Measurements from ENCODE around the gene XYLT1. TPM values are rescaled to one million over a fixed set of nuclear protein-coding genes. Genes with fewer than 3 reads are reported as not detected.

XYLT1 gene
- total RNA-seq, 2 donors from 2014 or later, result 15.0 to 18.3 TPM

GRCh38 chr16:17084130-17084529 lies 386.6 kb downstream of the XYLT1 start:
- Histone ChIP-seq H3K9ac (ENCODE audit: low read depth in 2 of 2, low read length in 2 of 2) (no peak overlapping the region), H3K27me3 (no peaks in the 10 kb centered on the region), H3K4me3 (no peak overlapping the region), H3K9me3 (no peaks in the 10 kb centered on the region), H3K27ac (no peak overlapping the region), H3K36me3 (no peaks in the 10 kb centered on the region), H3K4me1 (no peaks in the 10 kb centered on the region)
- intact Hi-C loops (cut with DNase I), result no loop called here
- no peak for DNase-seq
- TF ChIP-seq, protein P1, sequence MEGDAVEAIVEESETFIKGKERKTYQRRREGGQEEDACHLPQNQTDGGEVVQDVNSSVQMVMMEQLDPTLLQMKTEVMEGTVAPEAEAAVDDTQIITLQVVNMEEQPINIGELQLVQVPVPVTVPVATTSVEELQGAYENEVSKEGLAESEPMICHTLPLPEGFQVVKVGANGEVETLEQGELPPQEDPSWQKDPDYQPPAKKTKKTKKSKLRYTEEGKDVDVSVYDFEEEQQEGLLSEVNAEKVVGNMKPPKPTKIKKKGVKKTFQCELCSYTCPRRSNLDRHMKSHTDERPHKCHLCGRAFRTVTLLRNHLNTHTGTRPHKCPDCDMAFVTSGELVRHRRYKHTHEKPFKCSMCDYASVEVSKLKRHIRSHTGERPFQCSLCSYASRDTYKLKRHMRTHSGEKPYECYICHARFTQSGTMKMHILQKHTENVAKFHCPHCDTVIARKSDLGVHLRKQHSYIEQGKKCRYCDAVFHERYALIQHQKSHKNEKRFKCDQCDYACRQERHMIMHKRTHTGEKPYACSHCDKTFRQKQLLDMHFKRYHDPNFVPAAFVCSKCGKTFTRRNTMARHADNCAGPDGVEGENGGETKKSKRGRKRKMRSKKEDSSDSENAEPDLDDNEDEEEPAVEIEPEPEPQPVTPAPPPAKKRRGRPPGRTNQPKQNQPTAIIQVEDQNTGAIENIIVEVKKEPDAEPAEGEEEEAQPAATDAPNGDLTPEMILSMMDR (IDR thresholded peaks at IDR 0.05), result no peak

DNA sequence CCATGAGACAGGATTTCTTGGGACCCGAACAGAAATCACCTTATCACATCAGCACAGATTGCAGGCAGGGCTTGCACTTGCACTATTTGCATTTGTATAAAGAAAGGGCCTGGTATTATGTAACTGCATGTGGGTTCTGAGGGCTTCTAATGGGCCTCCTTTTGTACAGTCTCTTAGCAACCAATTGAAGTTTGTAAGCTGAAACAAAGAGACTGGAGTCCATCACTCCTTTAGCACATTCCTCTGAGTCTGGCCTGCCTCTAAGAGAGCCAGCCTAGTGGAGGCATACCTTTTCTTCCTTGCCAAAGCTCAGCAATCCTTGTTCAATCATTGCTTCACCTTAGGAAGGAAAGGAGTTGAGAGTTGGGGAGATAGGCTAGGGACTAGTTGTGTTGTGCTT lies 387.1 kb downstream of the XYLT1 start:
- Histone ChIP-seq H3K4me3 (no peak overlapping the region), H3K4me1 (no peaks in the 10 kb centered on the region), H3K36me3 (no peaks in the 10 kb centered on the region), H3K27me3 (no peaks in the 10 kb centered on the region), H3K27ac (no peak overlapping the region), H3K9ac (ENCODE audit: low read depth in 2 of 2, low read length in 2 of 2) (no peak overlapping the region), H3K9me3 (no peaks in the 10 kb centered on the region)
- intact Hi-C loops (cut with DNase I), result no loop called here
- no peak for DNase-seq
- TF ChIP-seq, protein P1 (IDR thresholded peaks at IDR 0.05), result no peak

DNA sequence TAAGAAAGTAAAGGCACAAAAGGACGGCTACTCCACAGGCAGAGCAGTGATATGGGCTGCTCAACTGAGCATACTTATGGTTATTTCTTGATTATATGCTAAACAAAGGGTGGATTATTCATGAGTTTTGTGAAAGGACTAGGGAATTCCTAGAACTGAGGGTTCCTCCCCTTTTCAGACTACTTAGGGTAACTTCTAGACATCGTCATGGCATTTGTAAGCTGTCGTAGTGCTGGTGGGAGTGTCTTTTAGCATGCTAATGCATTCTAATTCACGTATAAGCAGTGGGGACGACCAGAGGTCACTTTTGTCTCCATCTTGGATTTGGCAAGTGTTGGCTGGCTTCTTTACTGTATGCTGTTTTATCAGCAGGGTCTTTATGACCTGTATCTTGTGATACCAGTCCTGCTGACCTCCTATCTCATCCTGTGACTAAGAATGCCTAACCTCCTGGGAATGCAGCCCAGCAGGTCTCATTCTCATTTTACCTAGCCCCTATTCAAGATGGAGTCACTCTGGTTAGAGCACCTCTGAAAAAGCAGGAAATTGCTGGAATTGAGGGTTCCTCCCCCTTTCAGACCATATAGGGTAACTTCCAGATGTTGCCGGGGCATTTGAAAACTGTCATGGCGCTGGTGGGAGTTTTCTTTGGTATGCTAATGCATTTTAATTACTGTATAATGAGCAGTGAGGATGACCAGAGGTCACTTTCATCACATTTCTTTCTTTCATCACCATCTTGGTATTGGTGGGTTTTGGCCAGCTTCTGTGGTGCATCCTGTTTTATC lies 388.5 kb downstream of the XYLT1 start:
- intact Hi-C loops (cut with DNase I), result no loop called here
- TF ChIP-seq, protein P1 (IDR thresholded peaks at IDR 0.05), result no peak

DNA sequence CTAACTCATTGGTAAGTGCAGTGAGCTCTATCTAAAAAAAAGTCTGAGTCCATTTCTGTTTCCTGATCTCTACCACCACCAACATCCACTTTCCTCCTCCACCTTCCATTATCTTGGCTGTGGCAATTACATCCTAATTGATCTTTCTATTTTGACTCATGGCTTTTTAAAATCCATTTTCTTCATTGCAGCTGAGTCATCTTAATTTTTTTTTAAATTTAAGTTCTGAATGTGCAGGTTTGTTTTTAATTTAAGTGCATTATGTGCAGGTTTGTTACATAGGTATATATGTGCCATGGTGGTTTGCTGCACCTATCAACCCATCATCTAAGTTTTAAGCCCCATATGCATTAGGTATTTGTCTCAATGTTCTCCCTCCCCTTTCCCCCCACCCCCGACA lies 390.7 kb downstream of the XYLT1 start:
- no peak overlapping the region for H3K9ac ChIP-seq (ENCODE audit: low read depth in 2 of 2, low read length in 2 of 2)
- H3K4me3 ChIP-seq, result no peak overlapping the region
- H3K27me3 ChIP-seq, result no peaks in the 10 kb centered on the region
- no peak for DNase-seq
- intact Hi-C loops (cut with DNase I), result no loop called here
- TF ChIP-seq, protein P1 (IDR thresholded peaks at IDR 0.05), result no peak
- H3K4me1 ChIP-seq, result no peaks in the 10 kb centered on the region
- no peaks in the 10 kb centered on the region for H3K36me3 ChIP-seq
- H3K9me3 ChIP-seq, result no peaks in the 10 kb centered on the region
- H3K27ac ChIP-seq, result no peak overlapping the region

More for the DNA sequence above, 388.5 kb downstream of the XYLT1 start:
- Histone ChIP-seq H3K27me3 (no peaks in the 10 kb centered on the region), H3K4me3 (no peak overlapping the region), H3K9ac (ENCODE audit: low read depth in 2 of 2, low read length in 2 of 2) (no peak overlapping the region), H3K27ac (no peak overlapping the region), H3K36me3 (no peaks in the 10 kb centered on the region), H3K9me3 (no peaks in the 10 kb centered on the region), H3K4me1 (no peaks in the 10 kb centered on the region)
- no peak for DNase-seq

DNA sequence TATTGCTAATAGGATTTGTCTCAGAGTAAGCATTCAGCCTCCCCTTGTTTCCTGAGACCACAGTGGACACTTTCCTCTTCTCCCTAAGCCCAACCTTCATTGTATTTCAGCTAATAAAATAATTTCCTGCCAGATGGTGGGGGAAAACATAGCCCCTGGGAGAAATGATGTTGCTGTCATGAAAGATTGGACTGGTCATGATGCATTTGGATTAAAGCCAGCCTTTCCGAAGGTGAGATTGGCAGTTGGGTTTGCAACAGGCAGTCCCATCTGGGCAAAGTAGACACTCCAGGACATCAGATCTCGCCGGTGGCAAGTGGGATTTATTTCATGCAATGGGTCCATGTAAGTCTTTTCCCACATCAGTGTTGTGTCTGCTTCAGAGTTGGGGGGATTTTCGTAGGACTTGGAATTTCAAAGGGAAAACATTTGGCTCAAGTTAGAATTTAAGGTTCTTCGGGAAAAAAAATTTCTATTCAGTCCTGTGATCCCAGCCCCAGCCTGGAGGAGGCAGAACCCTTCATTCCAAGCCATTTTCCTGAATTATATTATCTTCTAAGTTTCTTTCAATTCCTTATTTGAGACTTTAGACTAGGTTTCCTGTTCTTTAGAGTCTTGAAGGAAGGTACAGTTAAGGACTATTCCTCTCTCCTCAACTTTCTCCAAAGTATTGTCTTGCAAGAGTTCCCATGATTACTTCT lies 391.7 kb downstream of the XYLT1 start:
- no peak overlapping the region for H3K4me3 ChIP-seq
- no peak overlapping the region for H3K9ac ChIP-seq (ENCODE audit: low read depth in 2 of 2, low read length in 2 of 2)
- H3K9me3 ChIP-seq, result no peaks in the 10 kb centered on the region
- no peak for DNase-seq
- intact Hi-C loops (cut with DNase I), result no loop called here
- TF ChIP-seq, protein P1 (IDR thresholded peaks at IDR 0.05), result no peak
- H3K36me3 ChIP-seq, result no peaks in the 10 kb centered on the region
- no peaks in the 10 kb centered on the region for H3K27me3 ChIP-seq
- H3K27ac ChIP-seq, result no peak overlapping the region
- no peaks in the 10 kb centered on the region for H3K4me1 ChIP-seq
